Testis (tissue), 3 donors: ENCODE data around the gene TNKS1BP1. TPM values are rescaled to one million over a fixed set of nuclear protein-coding genes. Genes with fewer than 3 reads are reported as not detected.

Experiments
- DNase-seq: peaks from one replicate; pipeline ENCODE4 v3.0.0-alpha.2; 2019
- H3K27ac ChIP-seq, 2 donors: fragments of 200-600 bp; sonication (generic); one replicate each; pipeline ENCODE4 v1.5.1; 2019
- H3K27me3 ChIP-seq: fragments of 200-600 bp; sonication (generic); one replicate; pipeline ENCODE4 v1.5.1; 2019
- H3K36me3 ChIP-seq: fragments of 200-600 bp; sonication (generic); one replicate; pipeline ENCODE4 v1.5.1; 2017; ENCODE audit warnings: low read depth; ENCODE audit errors: missing control alignments
- H3K4me1 ChIP-seq: fragments of 200-600 bp; sonication (generic); one replicate; pipeline ENCODE4 v1.5.1; 2019
- H3K4me3 ChIP-seq, 2 donors: fragments of 200-600 bp; sonication (generic); one replicate each; pipeline ENCODE4 v1.5.1; 2017 to 2019
- H3K9me3 ChIP-seq: fragments of 200-600 bp; sonication (generic); one replicate; pipeline ENCODE4 v1.5.1; 2017
- POLR2A ChIP-seq: fragments of 450-650 bp; IDR thresholded peaks from one replicate; pipeline ENCODE4 v1.6.1; 2017; ENCODE audit warnings: antibody characterized with exemption, mild to moderate bottlenecking, moderate library complexity
- WGBS, 2 donors: methylation state at CpG; one replicate each; pipeline ENCODE4 v1.1.5; 2018; 5-methylcytosine and 5-hydroxymethylcytosine counted together
- intact Hi-C: fragments of 100-400 bp; cut with DNase I; formaldehyde crosslinking; loops from one replicate; pipeline ENCODE4 v1.15.1; 2023; ENCODE audit warnings: low total_unique reads
- polyA plus RNA-seq: library from polyadenylated mRNA; stranded (reverse); fragments of 350-450 nt; fragmentation: Illumina TruSeq; extraction: RNeasy Lipid Tissue Mini Kit (QIAGEN cat#74804); gene quantifications from one replicate; pipeline ENCODE4 v1.2.3, GENCODE V29; 2014; ENCODE audit warnings: low read depth, low replicate concordance; ENCODE audit not compliant: insufficient read depth
- total RNA-seq, 2 donors: library from RNA; depleted of rRNA; stranded (reverse); fragments of >200 nt; gene quantifications; one replicate each; pipeline ENCODE4 v1.2.3, GENCODE V29; 2016
- TF ChIP-seq, protein P1 (sequence below), 3 experiments: fragments of 450-650 bp in 2 of 3; fragments of 200-600 bp in 1 of 3; sonication (generic) in 1 of 3; IDR thresholded peaks; one replicate each; pipeline ENCODE4 v1.5.1; 2016 to 2019; ENCODE audit warnings: antibody characterized with exemption in 3 of 3, mild to moderate bottlenecking in 2 of 3, moderate library complexity in 1 of 3

The TNKS1BP1 gene
- total and polyA plus RNA-seq, 3 donors from 2014 or later, result 62.3 to 99.4 (median 85.2) TPM

DNA sequence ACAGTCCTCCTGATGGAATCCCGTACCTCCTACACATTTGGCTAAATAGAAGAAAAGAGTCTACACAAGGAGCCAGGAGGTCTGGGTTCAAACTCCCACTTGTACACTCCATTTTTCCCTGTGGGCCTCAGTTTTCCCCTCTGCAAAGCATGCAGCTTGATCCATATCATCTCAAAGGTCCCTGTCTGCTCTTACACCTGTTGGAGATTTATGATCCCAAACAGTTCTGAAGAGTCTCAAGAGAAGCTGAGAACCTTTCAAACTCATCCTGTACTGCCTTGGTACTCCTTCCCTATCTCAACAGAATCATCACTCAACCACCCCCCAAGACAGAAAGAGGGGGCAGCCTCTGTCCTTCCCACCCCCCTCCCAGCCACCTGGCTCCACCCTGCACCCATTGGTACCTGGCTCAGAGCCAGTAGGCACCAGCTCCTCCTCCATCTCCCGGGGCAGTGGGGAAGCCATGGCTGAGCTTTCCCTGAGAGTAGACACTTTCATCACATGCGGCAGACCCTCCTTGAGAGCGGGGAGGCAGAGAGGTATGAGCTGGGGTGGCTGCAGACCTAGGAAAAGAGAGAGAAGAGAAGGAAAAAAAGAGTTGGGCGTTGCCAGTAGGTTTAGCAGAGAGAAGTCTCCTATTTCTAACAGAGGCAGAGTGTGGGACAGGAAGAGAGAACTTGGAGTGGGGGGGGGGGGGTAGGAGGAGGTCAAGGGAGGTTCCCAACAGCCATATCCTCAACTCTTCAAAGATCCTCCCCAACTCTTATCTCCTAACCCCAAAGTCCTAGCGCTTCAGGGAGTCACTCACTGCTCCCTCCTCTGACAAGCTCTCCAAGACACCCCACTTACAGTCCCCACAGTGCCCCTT is 3.1 kb downstream of the TNKS1BP1 start:
- Histone ChIP-seq H3K9me3 (no peaks in the 10 kb centered on the region), H3K27me3 (no peaks in the 10 kb centered on the region), H3K27ac (peak overlapping the region; percentile 84 to 98), H3K4me3 (no peak overlapping the region), H3K4me1 (peaks cover 62% of the 10 kb centered on the region), H3K36me3 (no peaks in the 10 kb centered on the region)
- intact Hi-C loops, result no loop called here
- 34 to 39% methylated on average over 6 of the region's 6 CpGs for WGBS, 2 donors
- TF ChIP-seq POLR2A, result no peak
- DNase-seq, result no peak

DNA sequence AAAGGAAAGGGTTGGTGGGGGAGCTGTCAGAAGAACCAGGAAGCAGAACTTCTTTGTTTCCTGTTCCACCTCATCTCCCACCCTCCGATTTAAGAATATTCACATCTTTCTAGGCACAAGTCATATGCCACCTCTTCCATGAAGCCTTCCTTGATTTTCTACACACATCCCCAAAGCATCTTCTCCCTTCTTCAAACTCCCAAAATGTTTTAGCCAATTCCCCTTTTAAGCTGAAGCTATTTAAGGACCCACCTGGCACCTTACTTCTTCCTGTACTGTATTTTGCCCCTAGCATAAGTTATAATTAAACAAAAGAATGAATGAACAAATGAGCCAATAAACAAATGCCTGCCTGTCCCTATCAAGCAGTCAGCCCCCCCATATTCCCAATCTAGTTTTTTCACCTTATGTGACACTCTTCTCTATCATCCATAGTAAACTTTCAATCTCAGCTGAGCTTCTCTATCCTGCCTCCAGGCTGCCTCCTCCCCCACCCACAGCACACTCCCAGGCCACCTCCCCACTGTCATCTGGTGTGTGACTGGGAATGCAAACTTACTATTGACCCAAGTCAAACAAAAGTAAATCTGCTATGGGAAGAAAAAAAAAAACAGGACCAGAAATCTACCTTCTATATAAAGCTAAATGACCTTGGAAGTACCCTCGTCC is 3.9 kb downstream of the TNKS1BP1 start:
- no peaks in the 10 kb centered on the region for H3K9me3 ChIP-seq
- DNase-seq, result no peak
- H3K36me3 ChIP-seq, result no peaks in the 10 kb centered on the region
- H3K4me1 ChIP-seq, result peaks cover 57% of the 10 kb centered on the region
- 57 to 65% methylated on average over 2 of the region's 2 CpGs for WGBS, 2 donors
- no peaks in the 10 kb centered on the region for H3K27me3 ChIP-seq
- intact Hi-C loops, result no loop called here
- no peak for TF ChIP-seq POLR2A
- TF ChIP-seq, protein P1, sequence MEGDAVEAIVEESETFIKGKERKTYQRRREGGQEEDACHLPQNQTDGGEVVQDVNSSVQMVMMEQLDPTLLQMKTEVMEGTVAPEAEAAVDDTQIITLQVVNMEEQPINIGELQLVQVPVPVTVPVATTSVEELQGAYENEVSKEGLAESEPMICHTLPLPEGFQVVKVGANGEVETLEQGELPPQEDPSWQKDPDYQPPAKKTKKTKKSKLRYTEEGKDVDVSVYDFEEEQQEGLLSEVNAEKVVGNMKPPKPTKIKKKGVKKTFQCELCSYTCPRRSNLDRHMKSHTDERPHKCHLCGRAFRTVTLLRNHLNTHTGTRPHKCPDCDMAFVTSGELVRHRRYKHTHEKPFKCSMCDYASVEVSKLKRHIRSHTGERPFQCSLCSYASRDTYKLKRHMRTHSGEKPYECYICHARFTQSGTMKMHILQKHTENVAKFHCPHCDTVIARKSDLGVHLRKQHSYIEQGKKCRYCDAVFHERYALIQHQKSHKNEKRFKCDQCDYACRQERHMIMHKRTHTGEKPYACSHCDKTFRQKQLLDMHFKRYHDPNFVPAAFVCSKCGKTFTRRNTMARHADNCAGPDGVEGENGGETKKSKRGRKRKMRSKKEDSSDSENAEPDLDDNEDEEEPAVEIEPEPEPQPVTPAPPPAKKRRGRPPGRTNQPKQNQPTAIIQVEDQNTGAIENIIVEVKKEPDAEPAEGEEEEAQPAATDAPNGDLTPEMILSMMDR (IDR thresholded peaks at IDR 0.05), result no peak
- H3K27ac ChIP-seq, result peak overlapping the region in 1 of 2 donors; percentile 98
- H3K4me3 ChIP-seq, result no peak overlapping the region

DNA sequence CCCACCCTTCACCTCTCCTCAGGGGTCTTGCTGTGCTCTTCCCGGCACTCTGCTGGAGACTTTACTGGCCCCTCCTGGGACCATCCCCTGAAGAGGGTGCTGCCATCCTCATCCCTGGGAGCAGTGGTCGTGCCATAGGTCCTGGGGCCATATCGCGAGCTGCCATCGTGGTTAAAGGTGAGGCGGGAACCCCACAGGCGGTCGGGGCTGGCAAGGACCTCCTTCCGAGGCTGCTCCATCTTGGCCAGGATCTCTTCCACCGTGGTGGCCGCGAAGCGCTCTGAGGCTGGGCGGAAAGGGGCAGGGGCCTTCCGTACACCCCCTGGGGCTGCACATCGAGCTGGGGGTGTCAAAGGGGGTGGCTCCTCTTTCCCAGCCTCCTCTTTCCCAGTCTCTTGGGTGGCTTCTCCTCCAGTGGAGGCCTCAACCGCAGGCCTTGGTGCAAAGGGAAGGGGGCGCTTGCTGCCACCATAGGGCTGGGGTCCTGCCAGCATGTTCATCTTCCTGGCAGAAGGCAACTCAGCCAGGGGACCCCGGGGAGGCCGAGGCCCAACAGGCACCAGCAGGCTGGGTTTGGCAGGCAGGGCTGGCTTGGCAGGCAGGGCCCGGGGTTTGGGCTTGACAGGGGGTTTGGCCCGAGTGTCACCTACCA is 4.6 kb downstream of the TNKS1BP1 start:
- no peak for DNase-seq
- intact Hi-C loops, result no loop called here
- Histone ChIP-seq H3K9me3 (no peaks in the 10 kb centered on the region), H3K4me3 (no peak overlapping the region), H3K27ac (peak overlapping the region in 1 of 2 donors; percentile 57), H3K4me1 (peaks cover 59% of the 10 kb centered on the region), H3K27me3 (no peaks in the 10 kb centered on the region), H3K36me3 (no peaks in the 10 kb centered on the region)
- TF ChIP-seq, protein P1 (IDR thresholded peaks at IDR 0.05), result no peak
- TF ChIP-seq POLR2A, result no peak
- 77 to 83% methylated on average over 4 to 22 of the region's 22 CpGs for WGBS, 2 donors

DNA sequence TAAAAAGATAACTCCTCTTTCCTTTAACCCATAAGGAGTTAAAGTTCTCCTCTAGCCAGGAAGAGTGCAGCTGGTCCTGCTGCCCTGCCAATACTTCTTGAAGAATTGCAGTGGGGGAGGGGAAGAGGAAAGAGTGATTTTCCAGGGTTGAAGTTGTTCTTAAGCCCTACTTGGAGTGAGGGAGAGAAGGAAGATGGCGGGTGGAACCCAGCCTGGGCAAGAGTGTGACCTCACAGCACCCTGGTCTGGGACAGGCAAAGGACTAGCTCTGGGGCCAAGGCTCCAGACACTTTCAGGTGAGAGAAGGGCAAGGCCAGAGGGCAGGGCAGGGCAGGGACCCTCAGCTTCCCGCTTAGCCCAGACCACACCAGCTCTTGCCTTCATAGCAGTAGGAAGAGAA is 6.6 kb downstream of the TNKS1BP1 start:
- Histone ChIP-seq H3K27me3 (no peaks in the 10 kb centered on the region), H3K9me3 (no peaks in the 10 kb centered on the region), H3K36me3 (no peaks in the 10 kb centered on the region), H3K4me1 (peaks cover 61% of the 10 kb centered on the region), H3K4me3 (no peak overlapping the region), H3K27ac (peak overlapping the region in 1 of 2 donors; percentile 67)
- peak; percentile 41 for DNase-seq
- TF ChIP-seq, protein P1 (IDR thresholded peaks at IDR 0.05), result no peak
- no peak for TF ChIP-seq POLR2A
- intact Hi-C loops, result no loop called here
- WGBS, 2 donors, result 55% methylated on average over 1 to 2 of the region's 2 CpGs

DNA sequence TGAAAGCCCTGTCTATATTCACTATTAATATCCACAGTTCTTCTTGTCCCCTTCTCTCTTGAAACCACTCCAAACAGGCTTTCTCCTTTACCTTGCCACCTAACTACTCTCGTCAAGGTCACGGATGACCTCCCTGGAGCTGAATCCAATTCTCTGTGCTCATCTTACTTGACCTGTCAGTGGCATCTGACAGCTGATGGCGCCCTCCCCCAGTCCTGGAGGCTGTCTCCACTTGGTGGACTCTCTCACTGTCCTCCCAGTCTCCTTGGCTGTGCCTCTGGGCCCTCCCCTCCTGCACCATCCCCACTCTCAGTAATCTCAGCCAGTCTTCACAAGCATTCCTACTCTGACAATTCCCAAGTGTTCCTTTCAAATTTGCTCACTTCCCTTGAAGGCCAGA is 8.7 kb downstream of the TNKS1BP1 start:
- peaks cover 69% of the 10 kb centered on the region for H3K4me1 ChIP-seq
- H3K4me3 ChIP-seq, result no peak overlapping the region
- no peaks in the 10 kb centered on the region for H3K27me3 ChIP-seq
- TF ChIP-seq, protein P1 (IDR thresholded peaks at IDR 0.05), result no peak
- WGBS, 2 donors, result 42 to 47% methylated on average over 3 of the region's 3 CpGs
- H3K27ac ChIP-seq, result peak overlapping the region in 1 of 2 donors; percentile 67
- H3K9me3 ChIP-seq, result no peaks in the 10 kb centered on the region
- intact Hi-C loops, result no loop called here
- no peak for DNase-seq
- no peaks in the 10 kb centered on the region for H3K36me3 ChIP-seq
